ENCODE measurements around the gene HSPG2.

HSPG2 gene

GRCh38 chr1:21869620-21870121, 67.4 kb downstream of the HSPG2 start:
- Histone ChIP-seq H3K4me3 (no peak overlapping the region), H3K9ac (ENCODE audit: insufficient read length) (no peak overlapping the region), H3K27ac (no peak overlapping the region), H3K36me3 (ENCODE audit: insufficient read depth, low read length) (no peaks in the 10 kb centered on the region), H3K9me3 (ENCODE audit: low read depth, low read length) (no peaks in the 10 kb centered on the region)
- no peak for DNase-seq (ENCODE audit: low read depth, low spot score)
- no peak for TF ChIP-seq EZH2 (IDR thresholded peaks at IDR 0.05)
- TF ChIP-seq POLR2AphosphoS5 (IDR thresholded peaks at IDR 0.05; ENCODE audit: borderline replicate concordance, low read depth, low read length): no peak
- TF ChIP-seq FOXP2 (optimal IDR thresholded peaks at IDR 0.05; ENCODE audit: control extremely low read depth, extremely low read length, insufficient read depth): no peak

GRCh38 chr1:21868941-21869454, 68.1 kb downstream of the HSPG2 start:
- H3K9me3 ChIP-seq (ENCODE audit: low read depth, low read length): no peaks in the 10 kb centered on the region
- H3K9ac ChIP-seq (ENCODE audit: insufficient read length): no peak overlapping the region
- H3K4me3 ChIP-seq: no peak overlapping the region
- TF ChIP-seq POLR2AphosphoS5 (IDR thresholded peaks at IDR 0.05; ENCODE audit: borderline replicate concordance, low read depth, low read length) (no peak), EZH2 (IDR thresholded peaks at IDR 0.05) (no peak), FOXP2 (optimal IDR thresholded peaks at IDR 0.05; ENCODE audit: control extremely low read depth, extremely low read length, insufficient read depth) (no peak)
- no peaks in the 10 kb centered on the region for H3K36me3 ChIP-seq (ENCODE audit: insufficient read depth, low read length)
- H3K27ac ChIP-seq: no peak overlapping the region
- DNase-seq (ENCODE audit: low read depth, low spot score): no peak

GRCh38 chr1:21868482-21868881, 68.6 kb downstream of the HSPG2 start:
- H3K4me3 ChIP-seq: no peak overlapping the region
- DNase-seq (ENCODE audit: low read depth, low spot score): no peak
- H3K9ac ChIP-seq (ENCODE audit: insufficient read length): no peak overlapping the region
- no peaks in the 10 kb centered on the region for H3K36me3 ChIP-seq (ENCODE audit: insufficient read depth, low read length)
- no peak overlapping the region for H3K27ac ChIP-seq
- H3K9me3 ChIP-seq (ENCODE audit: low read depth, low read length): no peaks in the 10 kb centered on the region
- TF ChIP-seq POLR2AphosphoS5 (IDR thresholded peaks at IDR 0.05; ENCODE audit: borderline replicate concordance, low read depth, low read length) (no peak), FOXP2 (optimal IDR thresholded peaks at IDR 0.05; ENCODE audit: control extremely low read depth, extremely low read length, insufficient read depth) (no peak), EZH2 (IDR thresholded peaks at IDR 0.05) (no peak)

DNA sequence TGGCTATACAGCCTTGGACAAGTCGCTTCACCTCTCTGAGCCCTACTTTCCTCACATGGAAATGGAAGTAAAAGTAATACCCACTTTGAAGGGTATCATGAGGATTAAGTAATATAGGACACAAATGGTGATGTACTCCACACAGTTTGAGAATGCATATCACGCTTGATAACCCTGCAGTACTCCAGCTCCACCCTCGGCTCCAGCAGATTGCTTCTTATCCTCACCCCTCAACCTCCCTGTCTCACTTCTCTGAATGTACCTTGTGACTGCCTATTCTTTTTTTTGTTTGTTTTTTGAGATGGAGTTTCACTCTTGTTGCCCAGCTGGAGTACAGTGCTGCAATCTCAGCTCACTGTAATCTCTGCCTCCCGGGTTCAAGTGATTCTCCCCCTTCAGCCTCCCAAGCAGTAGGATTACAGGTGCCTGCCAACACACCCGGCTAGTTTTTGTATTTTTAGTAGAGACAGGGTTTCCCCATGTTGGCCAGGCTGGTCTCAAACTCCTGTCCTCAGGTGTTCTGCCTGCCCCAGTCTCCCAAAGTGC, 69.6 kb downstream of the HSPG2 start:
- H3K27ac ChIP-seq: no peak overlapping the region
- TF ChIP-seq FOXP2 (optimal IDR thresholded peaks at IDR 0.05; ENCODE audit: control extremely low read depth, extremely low read length, insufficient read depth) (no peak), POLR2AphosphoS5 (IDR thresholded peaks at IDR 0.05; ENCODE audit: borderline replicate concordance, low read depth, low read length) (no peak), EZH2 (IDR thresholded peaks at IDR 0.05) (no peak)
- no peaks in the 10 kb centered on the region for H3K36me3 ChIP-seq (ENCODE audit: insufficient read depth, low read length)
- no peak overlapping the region for H3K4me3 ChIP-seq
- no peaks in the 10 kb centered on the region for H3K9me3 ChIP-seq (ENCODE audit: low read depth, low read length)
- no peak for DNase-seq (ENCODE audit: low read depth, low spot score)
- no peak overlapping the region for H3K9ac ChIP-seq (ENCODE audit: insufficient read length)

- no peak overlapping the region for H3K9ac ChIP-seq (ENCODE audit: insufficient read length)
Measured at GRCh38 chr1:21866707-21867043, 70.4 kb downstream of the HSPG2 start.

DNA sequence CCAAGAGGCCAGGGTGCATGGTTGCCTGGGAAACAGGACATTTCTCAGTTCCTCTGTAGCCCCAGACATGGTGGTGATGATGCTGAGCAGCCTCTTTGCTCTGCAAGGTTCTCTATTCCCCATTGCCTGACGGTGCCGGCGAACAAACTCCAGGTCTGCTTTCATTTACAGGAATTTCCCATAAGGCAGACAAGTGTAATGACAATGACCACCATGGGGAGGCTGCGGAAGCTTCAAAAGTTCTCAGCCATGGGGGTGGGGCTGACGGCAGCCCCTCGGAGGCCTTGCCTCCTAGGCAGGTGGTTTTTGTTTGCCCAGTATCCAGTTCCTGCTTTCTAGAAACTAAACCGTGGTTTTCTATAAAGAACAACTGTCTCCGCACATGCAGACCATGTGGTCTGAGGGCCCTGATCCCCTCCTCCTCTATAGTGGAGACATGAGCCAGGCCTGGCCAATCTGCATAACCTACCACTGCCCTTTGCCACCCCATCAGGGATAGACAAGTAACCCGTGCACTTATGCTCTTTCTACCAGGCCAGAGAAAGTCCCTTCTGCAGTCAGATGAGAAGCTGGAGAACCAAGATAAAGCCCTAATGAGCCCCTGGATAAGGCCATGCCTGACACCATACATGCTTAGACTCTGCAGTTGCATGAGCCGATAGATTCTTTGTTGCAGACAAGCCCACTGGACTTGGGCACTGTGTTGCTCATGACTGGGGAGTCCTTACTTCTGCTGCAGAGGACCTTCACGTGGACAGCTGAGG, 71.0 kb downstream of the HSPG2 start:
- H3K9ac ChIP-seq (ENCODE audit: insufficient read length): no peak overlapping the region
- TF ChIP-seq FOXP2 (optimal IDR thresholded peaks at IDR 0.05; ENCODE audit: control extremely low read depth, extremely low read length, insufficient read depth) (no peak), EZH2 (IDR thresholded peaks at IDR 0.05) (no peak), POLR2AphosphoS5 (IDR thresholded peaks at IDR 0.05; ENCODE audit: borderline replicate concordance, low read depth, low read length) (no peak)
- H3K27ac ChIP-seq: no peak overlapping the region
- H3K4me3 ChIP-seq: no peak overlapping the region
- no peaks in the 10 kb centered on the region; the same call in 1 of the 2 replicates for H3K36me3 ChIP-seq (ENCODE audit: insufficient read depth, low read length)
- no peaks in the 10 kb centered on the region for H3K9me3 ChIP-seq (ENCODE audit: low read depth, low read length)
- no peak for DNase-seq (ENCODE audit: low read depth, low spot score)

More at GRCh38 chr1:21866707-21867043, 70.4 kb downstream of the HSPG2 start:
- Histone ChIP-seq H3K4me3 (no peak overlapping the region), H3K27ac (no peak overlapping the region), H3K36me3 (ENCODE audit: insufficient read depth, low read length) (no peaks in the 10 kb centered on the region; the same call in 1 of the 2 replicates), H3K9me3 (ENCODE audit: low read depth, low read length) (no peaks in the 10 kb centered on the region)
- TF ChIP-seq FOXP2 (optimal IDR thresholded peaks at IDR 0.05; ENCODE audit: control extremely low read depth, extremely low read length, insufficient read depth) (no peak), EZH2 (IDR thresholded peaks at IDR 0.05) (no peak), POLR2AphosphoS5 (IDR thresholded peaks at IDR 0.05; ENCODE audit: borderline replicate concordance, low read depth, low read length) (no peak)
- no peak for DNase-seq (ENCODE audit: low read depth, low spot score)

- H3K36me3 ChIP-seq (ENCODE audit: insufficient read depth, low read length): no peaks in the 10 kb centered on the region; the same call in 1 of the 2 replicates
- TF ChIP-seq POLR2AphosphoS5 (IDR thresholded peaks at IDR 0.05; ENCODE audit: borderline replicate concordance, low read depth, low read length) (no peak), FOXP2 (optimal IDR thresholded peaks at IDR 0.05; ENCODE audit: control extremely low read depth, extremely low read length, insufficient read depth) (no peak), EZH2 (IDR thresholded peaks at IDR 0.05) (no peak)
- no peak overlapping the region for H3K9ac ChIP-seq (ENCODE audit: insufficient read length)
- H3K4me3 ChIP-seq: no peak overlapping the region
- no peak overlapping the region for H3K27ac ChIP-seq
- no peaks in the 10 kb centered on the region for H3K9me3 ChIP-seq (ENCODE audit: low read depth, low read length)
- no peak for DNase-seq (ENCODE audit: low read depth, low spot score)
Measured at GRCh38 chr1:21865609-21865942, 71.5 kb downstream of the HSPG2 start.

DNA sequence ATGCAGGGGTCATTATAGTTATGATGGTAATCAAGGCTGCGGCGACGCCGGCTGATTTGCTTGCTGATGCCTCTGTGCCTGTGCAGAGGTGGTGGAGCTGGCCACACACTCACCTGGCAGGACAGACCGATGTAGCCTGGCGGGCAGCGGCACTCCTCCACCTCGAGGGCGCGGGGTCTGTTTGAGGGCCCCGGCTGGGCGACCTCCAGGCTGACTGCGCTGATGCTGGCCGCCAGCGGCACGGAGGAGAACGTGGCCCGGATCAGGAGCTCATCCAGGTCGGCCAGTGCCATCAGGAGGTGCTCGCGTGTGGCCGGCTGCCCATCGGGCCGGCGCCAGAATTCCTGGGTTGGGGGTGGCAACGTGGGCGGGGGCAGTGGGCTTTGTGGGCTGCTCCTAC, 72.4 kb downstream of the HSPG2 start:
- TF ChIP-seq POLR2AphosphoS5 (IDR thresholded peaks at IDR 0.05; ENCODE audit: borderline replicate concordance, low read depth, low read length): no peak
- TF ChIP-seq FOXP2 (optimal IDR thresholded peaks at IDR 0.05; ENCODE audit: control extremely low read depth, extremely low read length, insufficient read depth): no peak
- no peak for TF ChIP-seq EZH2 (IDR thresholded peaks at IDR 0.05)
- Histone ChIP-seq H3K9me3 (ENCODE audit: low read depth, low read length) (no peaks in the 10 kb centered on the region), H3K9ac (ENCODE audit: insufficient read length) (no peak overlapping the region), H3K4me3 (no peak overlapping the region), H3K36me3 (ENCODE audit: insufficient read depth, low read length) (no peaks in the 10 kb centered on the region; the same call in 1 of the 2 replicates), H3K27ac (no peak overlapping the region)
- no peak for DNase-seq (ENCODE audit: low read depth, low spot score)
